GM06990 (cell line): ENCODE data around the gene KCNE3.

Experiments
- DNase-seq: peaks from one replicate; pipeline ENCODE4 v3.0.0-alpha.2; 2011; ENCODE audit not compliant: insufficient read length; ENCODE audit errors: extremely low read depth
- H3K27me3 ChIP-seq: replicated peaks from 2 replicates; pipeline ENCODE4 v1.6.0; 2011; ENCODE audit warnings: low read length; ENCODE audit not compliant: control insufficient read depth, insufficient read depth
- H3K36me3 ChIP-seq: 2 replicates; pipeline ENCODE4 v1.5.1; 2011; ENCODE audit warnings: low read length; ENCODE audit not compliant: control insufficient read depth, insufficient read depth
- H3K4me3 ChIP-seq: replicated peaks from 2 replicates; pipeline ENCODE4 v1.5.1; 2011; ENCODE audit warnings: low read depth, mild to moderate bottlenecking, control low read depth, low read length
- TF ChIP-seq, protein P1 (sequence below): IDR thresholded peaks from 2 replicates; pipeline ENCODE4 v1.5.1; 2011; ENCODE audit warnings: low read length, control low read depth, mild to moderate bottlenecking, inconsistent platforms; ENCODE audit not compliant: insufficient read depth, poor library complexity, severe bottlenecking

KCNE3 gene

DNA sequence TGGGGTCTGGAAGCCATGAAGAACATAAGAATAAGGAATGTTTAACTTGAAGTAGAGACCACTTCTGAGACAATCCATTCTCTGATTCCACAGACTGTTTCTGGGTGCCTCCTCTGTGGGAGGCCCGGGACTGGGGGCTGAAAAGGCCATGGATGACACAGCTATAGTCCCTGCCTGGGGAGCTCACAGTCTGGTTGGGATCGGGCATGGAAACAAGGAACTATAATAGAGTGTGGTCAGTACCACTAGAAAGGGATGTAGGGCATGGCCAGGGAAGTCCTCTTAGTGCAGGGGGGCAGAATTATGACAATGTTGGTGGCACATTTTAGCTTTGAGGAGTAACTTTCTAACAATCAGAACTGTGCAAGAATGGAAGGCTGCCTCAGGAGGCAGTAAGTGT, 9.2 kb upstream of the KCNE3 start:
- Histone ChIP-seq H3K4me3 (no peak overlapping the region), H3K36me3 (no peaks in the 10 kb centered on the region), H3K27me3 (no peaks in the 10 kb centered on the region)
- TF ChIP-seq, protein P1, sequence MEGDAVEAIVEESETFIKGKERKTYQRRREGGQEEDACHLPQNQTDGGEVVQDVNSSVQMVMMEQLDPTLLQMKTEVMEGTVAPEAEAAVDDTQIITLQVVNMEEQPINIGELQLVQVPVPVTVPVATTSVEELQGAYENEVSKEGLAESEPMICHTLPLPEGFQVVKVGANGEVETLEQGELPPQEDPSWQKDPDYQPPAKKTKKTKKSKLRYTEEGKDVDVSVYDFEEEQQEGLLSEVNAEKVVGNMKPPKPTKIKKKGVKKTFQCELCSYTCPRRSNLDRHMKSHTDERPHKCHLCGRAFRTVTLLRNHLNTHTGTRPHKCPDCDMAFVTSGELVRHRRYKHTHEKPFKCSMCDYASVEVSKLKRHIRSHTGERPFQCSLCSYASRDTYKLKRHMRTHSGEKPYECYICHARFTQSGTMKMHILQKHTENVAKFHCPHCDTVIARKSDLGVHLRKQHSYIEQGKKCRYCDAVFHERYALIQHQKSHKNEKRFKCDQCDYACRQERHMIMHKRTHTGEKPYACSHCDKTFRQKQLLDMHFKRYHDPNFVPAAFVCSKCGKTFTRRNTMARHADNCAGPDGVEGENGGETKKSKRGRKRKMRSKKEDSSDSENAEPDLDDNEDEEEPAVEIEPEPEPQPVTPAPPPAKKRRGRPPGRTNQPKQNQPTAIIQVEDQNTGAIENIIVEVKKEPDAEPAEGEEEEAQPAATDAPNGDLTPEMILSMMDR, result no peak
- DNase-seq, result no peak

DNA sequence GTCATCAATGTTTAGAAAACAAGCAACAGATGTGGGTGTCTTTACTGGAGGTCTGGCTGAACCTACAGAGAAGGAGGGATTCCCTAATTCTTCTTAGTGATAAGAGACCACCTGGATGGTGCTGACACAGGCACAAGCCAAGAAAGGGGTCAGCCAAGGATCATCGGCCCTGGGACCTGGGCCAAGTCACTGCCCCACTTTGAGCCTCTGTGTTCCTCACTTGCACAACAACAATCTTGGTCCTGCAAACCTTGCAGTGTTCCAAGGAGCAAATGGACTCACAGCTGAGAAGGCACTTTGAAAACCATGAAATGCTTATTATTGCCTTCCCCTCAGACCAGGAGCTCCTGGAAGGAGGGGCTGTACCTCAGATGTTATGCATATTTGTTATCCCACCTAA, 7.0 kb upstream of the KCNE3 start:
- DNase-seq, result no peak
- no peaks in the 10 kb centered on the region for H3K36me3 ChIP-seq
- TF ChIP-seq, protein P1, result no peak
- no peaks in the 10 kb centered on the region for H3K27me3 ChIP-seq
- no peak overlapping the region for H3K4me3 ChIP-seq

DNA sequence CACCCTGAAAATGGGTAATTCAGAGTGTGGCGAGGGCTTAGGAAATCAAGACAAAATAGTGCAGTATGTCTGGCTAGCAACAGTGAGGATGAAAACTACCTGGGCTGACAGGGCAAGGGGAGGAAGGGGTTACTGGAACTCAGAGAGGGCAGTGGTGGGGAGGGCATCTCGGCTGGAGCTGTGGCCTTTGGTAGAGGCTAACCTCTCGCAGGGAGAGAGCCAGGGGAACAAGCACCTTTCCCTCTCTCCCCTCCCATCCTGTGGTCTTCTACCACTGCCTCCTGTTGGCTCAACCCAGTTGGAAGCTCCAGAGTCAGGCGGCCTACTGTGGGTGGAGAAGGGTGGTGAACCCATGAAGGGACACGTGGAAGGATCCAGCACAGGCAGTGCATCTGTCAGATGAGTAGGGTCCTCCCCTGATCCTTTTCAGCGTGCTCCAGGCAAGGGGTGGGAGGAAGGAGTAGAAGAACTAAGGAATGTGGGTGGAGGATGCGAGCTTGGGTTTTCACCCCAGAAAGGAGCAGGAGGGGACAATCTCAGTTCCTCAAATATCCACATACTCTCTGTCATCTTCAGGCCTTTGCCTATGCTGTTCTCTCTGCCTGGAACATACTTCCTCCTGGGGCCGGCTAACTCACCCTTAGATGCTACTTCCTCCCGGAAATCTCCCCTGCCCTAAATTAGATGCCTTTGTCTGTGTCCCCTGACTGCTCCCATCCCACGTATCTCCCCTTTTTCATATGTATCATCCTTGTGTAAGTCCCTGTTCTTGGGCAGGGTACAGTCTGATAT, 6.2 kb upstream of the KCNE3 start:
- no peaks in the 10 kb centered on the region for H3K27me3 ChIP-seq
- no peaks in the 10 kb centered on the region for H3K36me3 ChIP-seq
- no peak overlapping the region for H3K4me3 ChIP-seq
- DNase-seq, result no peak
- TF ChIP-seq, protein P1, result no peak

DNA sequence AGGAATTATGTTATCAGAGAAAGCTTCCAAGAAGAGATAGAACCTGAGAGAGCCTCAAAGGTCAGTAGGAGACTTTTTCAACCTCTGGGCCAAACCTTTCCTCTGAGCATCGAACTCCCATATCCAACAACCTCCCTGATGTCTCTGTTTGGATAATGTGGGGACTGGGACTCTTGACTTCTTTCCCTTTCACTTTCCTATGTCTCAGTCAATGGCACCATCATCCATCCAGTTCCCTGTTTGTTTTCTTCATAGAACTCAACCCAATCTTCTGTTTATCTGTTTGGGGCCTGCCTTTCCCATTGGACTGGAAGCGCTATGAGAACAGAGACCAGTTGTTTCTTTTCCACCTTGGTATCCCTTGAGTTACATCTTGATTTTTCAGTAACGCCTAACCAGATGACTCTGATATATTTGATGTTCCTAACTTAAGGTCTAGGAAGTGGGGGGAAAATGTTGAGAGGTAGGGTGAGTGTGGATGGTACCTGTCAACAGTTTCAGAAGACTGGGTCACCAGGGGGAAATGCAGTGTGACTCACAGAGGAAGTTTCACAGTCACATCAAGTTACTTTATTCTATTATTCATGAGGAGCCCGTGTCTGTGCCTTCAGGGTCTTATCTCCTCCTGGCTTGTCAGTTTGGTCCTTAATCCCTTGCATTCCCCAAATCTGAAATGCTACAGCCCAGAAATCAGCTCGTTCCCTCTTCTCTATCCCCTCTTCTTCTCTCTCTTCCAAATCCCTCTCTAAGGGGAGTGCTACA, 4.5 kb upstream of the KCNE3 start:
- H3K36me3 ChIP-seq, result no peaks in the 10 kb centered on the region
- H3K4me3 ChIP-seq, result no peak overlapping the region
- TF ChIP-seq, protein P1, result no peak
- peaks cover 2% of the 10 kb centered on the region for H3K27me3 ChIP-seq
- DNase-seq, result no peak

DNA sequence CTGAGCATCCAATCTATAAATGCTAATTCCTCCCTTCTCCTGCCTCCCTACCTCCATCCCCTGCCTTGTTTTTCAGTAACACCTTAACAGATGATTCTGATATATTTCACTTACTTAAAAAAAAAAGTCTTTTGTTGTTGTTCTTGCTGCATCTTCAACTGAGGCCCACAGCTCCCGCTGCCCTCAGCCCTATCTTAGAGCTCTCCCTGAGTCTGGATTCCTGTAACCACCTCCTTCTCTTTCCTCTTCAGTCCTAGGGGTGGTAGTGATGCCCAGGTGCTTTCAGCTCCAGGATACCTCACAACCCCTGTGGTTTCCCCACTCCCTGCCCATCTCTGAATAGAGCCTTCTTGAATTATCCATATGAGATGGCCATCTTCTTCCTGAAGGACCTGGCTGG, 3.7 kb upstream of the KCNE3 start:
- DNase-seq, result no peak
- no peaks in the 10 kb centered on the region for H3K36me3 ChIP-seq
- H3K4me3 ChIP-seq, result no peak overlapping the region
- TF ChIP-seq, protein P1, result no peak
- peaks cover 3% of the 10 kb centered on the region for H3K27me3 ChIP-seq
